ENCODE results near the gene OSBPL5. TPM values are rescaled to one million over a fixed set of nuclear protein-coding genes. Genes with fewer than 3 reads are reported as not detected.

The OSBPL5 gene
- total RNA-seq, 1 donor from 2014 or later: 55.2 TPM

- peaks cover 3% of the 10 kb centered on the region for H3K36me3 Mint-ChIP-seq (ENCODE audit: low read depth, unreplicated experiment)
- no peak overlapping the region for H3K27ac Mint-ChIP-seq (ENCODE audit: unreplicated experiment)
- TF ChIP-seq, protein P1, sequence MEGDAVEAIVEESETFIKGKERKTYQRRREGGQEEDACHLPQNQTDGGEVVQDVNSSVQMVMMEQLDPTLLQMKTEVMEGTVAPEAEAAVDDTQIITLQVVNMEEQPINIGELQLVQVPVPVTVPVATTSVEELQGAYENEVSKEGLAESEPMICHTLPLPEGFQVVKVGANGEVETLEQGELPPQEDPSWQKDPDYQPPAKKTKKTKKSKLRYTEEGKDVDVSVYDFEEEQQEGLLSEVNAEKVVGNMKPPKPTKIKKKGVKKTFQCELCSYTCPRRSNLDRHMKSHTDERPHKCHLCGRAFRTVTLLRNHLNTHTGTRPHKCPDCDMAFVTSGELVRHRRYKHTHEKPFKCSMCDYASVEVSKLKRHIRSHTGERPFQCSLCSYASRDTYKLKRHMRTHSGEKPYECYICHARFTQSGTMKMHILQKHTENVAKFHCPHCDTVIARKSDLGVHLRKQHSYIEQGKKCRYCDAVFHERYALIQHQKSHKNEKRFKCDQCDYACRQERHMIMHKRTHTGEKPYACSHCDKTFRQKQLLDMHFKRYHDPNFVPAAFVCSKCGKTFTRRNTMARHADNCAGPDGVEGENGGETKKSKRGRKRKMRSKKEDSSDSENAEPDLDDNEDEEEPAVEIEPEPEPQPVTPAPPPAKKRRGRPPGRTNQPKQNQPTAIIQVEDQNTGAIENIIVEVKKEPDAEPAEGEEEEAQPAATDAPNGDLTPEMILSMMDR (IDR thresholded peaks at IDR 0.05; ENCODE audit: unreplicated experiment): no peak
- DNase-seq (ENCODE audit: low spot score): no peak
- no peaks in the 10 kb centered on the region for H3K4me1 Mint-ChIP-seq (ENCODE audit: unreplicated experiment)
- peaks cover 4% of the 10 kb centered on the region for H3K27me3 Mint-ChIP-seq (ENCODE audit: unreplicated experiment)
- H3K4me3 Mint-ChIP-seq (ENCODE audit: unreplicated experiment): no peak overlapping the region
- H3K9me3 Mint-ChIP-seq (ENCODE audit: unreplicated experiment): no peaks in the 10 kb centered on the region
Measured at GRCh38 chr11:3083321-3083720, 81.8 kb downstream of the OSBPL5 start.

- TF ChIP-seq, protein P1 (IDR thresholded peaks at IDR 0.05; ENCODE audit: unreplicated experiment): no peak
- Mint-ChIP-seq H3K4me1 (ENCODE audit: unreplicated experiment) (no peaks in the 10 kb centered on the region), H3K36me3 (ENCODE audit: low read depth, unreplicated experiment) (no peaks in the 10 kb centered on the region), H3K9me3 (ENCODE audit: unreplicated experiment) (no peaks in the 10 kb centered on the region), H3K27ac (ENCODE audit: unreplicated experiment) (no peak overlapping the region), H3K4me3 (ENCODE audit: unreplicated experiment) (no peak overlapping the region), H3K27me3 (ENCODE audit: unreplicated experiment) (peaks cover 2% of the 10 kb centered on the region)
- no peak for DNase-seq (ENCODE audit: low spot score)
Measured at GRCh38 chr11:3081386-3081751, 83.7 kb downstream of the OSBPL5 start.

DNA sequence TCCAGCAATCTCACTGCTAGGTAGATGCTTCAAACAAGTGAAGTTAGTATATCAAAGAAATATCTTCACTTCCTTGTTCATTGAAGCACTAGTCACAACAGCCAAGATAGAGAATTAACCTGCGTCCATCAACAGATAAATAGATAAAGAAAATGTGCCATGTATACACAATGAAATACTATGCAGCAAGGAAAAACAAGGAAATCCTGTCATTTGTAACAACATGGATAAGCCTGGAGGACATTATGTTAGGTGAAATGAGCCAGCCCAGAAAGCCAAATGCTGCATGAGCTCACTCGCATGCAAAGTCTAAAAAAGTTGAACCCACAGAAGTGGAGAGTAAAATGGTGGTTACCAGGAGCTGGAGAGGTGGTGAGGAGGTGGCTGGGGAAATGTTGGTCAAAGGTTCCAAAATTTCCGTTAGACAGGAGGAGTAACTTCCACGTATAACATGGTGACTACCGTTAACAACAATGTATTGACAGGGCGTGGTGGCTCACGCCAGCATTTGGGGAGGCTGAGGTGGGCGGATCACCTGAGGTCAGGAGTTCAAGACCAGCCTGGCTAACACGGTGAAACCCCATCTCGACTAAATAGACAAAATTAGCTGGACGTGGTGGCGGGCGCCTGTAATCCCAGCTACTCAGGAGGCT lies 84.3 kb downstream of the OSBPL5 start:
- no peaks in the 10 kb centered on the region for H3K4me1 Mint-ChIP-seq (ENCODE audit: unreplicated experiment)
- peaks cover 2% of the 10 kb centered on the region for H3K27me3 Mint-ChIP-seq (ENCODE audit: unreplicated experiment)
- TF ChIP-seq, protein P1 (IDR thresholded peaks at IDR 0.05; ENCODE audit: unreplicated experiment): no peak
- H3K9me3 Mint-ChIP-seq (ENCODE audit: unreplicated experiment): no peaks in the 10 kb centered on the region
- no peak overlapping the region for H3K27ac Mint-ChIP-seq (ENCODE audit: unreplicated experiment)
- no peak overlapping the region for H3K4me3 Mint-ChIP-seq (ENCODE audit: unreplicated experiment)
- H3K36me3 Mint-ChIP-seq (ENCODE audit: low read depth, unreplicated experiment): no peaks in the 10 kb centered on the region
- DNase-seq (ENCODE audit: low spot score): no peak

- H3K27me3 Mint-ChIP-seq (ENCODE audit: unreplicated experiment): peaks cover 1% of the 10 kb centered on the region
- no peak overlapping the region for H3K27ac Mint-ChIP-seq (ENCODE audit: unreplicated experiment)
- no peaks in the 10 kb centered on the region for H3K4me1 Mint-ChIP-seq (ENCODE audit: unreplicated experiment)
- DNase-seq (ENCODE audit: low spot score): no peak
- H3K36me3 Mint-ChIP-seq (ENCODE audit: low read depth, unreplicated experiment): no peaks in the 10 kb centered on the region
- TF ChIP-seq, protein P1 (IDR thresholded peaks at IDR 0.05; ENCODE audit: unreplicated experiment): no peak
- H3K4me3 Mint-ChIP-seq (ENCODE audit: unreplicated experiment): no peak overlapping the region
- H3K9me3 Mint-ChIP-seq (ENCODE audit: unreplicated experiment): no peaks in the 10 kb centered on the region
Measured at GRCh38 chr11:3080104-3080503, 85.0 kb downstream of the OSBPL5 start.

DNA sequence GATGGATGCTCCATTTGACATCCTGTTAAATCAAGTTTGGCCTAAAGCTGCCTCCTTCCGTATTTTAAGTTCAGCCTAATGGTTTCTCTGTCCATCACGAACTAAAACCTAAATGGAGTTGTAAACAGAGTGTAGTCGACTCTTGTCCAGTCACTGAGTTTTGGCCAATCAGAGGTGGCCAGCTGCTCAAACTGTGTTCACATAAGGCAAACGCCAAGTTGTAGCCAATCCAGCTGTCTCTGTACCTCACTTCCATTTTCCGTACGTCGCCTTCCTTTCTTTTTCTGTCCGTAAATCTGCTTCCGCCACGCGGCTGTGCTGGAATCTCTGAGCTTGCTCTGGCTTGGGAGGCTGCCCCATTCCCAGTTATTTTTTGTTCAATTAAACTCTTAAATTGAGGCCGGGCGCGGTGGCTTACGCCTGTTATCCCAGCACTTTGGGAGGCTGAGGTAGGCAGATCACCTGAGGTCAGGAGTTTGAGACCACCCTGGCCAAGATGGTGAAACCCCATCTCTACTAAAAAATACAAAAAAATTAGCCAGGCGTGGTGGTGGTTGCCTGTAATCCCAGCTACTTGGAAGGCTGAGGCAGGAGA lies 87.2 kb downstream of the OSBPL5 start:
- Mint-ChIP-seq H3K4me1 (ENCODE audit: unreplicated experiment) (peaks cover 3% of the 10 kb centered on the region), H3K27ac (ENCODE audit: unreplicated experiment) (no peak overlapping the region), H3K36me3 (ENCODE audit: low read depth, unreplicated experiment) (no peaks in the 10 kb centered on the region), H3K9me3 (ENCODE audit: unreplicated experiment) (no peaks in the 10 kb centered on the region), H3K27me3 (ENCODE audit: unreplicated experiment) (peaks cover 1% of the 10 kb centered on the region), H3K4me3 (ENCODE audit: unreplicated experiment) (no peak overlapping the region)
- no peak for DNase-seq (ENCODE audit: low spot score)
- TF ChIP-seq, protein P1 (IDR thresholded peaks at IDR 0.05; ENCODE audit: unreplicated experiment): no peak

All from endothelial cell (in vitro differentiated cells).